Activated gamma-delta T cell treated with Interleukin-2 at 50 U/mL for 16 hours (primary cell): ENCODE results near the gene GTSF1L.
"Not testable (repeated sequence)": the region's sequence is repeated elsewhere in the genome, so short reads cannot be mapped to it uniquely, and the experiment has no call there.

Source experiments
- DNase-seq: peaks from one replicate; pipeline ENCODE4 v3.0.0-alpha.2; 2020

The GTSF1L gene

GRCh38 chr20:43726811-43727338 is at the start of gene GTSF1L:
TSS of gene GTSF1L (minus strand) at chr20:43727002. CDS start at chr20:43726694, 308 bp downstream.
- no peak for DNase-seq

- DNase-seq = no peak
Measured at GRCh38 chr20:43774754-43775153, 48.0 kb upstream of the GTSF1L start.

DNA sequence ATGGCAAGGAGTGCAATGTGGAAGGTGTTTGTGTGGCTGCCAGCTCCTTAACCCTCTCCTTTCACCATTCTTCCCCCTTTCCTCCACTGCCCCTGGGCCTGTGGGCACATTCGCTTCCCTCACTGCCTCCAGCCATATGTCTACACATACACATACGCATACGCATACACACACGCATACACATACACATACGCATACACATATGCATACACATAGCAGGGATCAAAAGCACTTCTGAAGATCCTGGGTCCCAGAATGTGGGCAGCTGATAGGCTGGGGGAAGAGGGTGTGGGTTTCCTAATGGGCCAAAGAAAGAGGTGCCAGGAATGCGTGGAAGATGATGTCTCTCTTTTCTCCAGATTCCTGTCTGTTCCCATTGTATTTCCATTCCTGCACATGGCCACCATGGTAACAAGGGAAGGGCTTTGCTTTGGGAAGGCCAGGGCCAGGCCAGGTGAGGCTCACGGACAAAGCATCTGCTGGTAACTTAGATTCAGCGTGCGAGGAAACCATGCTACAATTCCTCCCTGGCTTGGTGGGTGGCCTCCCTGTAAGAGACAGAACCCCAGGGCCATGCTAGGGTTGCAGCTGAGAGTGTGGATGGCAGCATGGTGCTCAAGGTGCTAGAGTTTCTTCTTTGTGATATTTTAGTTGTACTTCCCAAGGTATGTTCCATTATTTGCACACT is 44.8 kb upstream of the GTSF1L start:
- DNase-seq = no peak

GRCh38 chr20:43770342-43770741 is 43.5 kb upstream of the GTSF1L start:
- DNase-seq = no peak

DNA sequence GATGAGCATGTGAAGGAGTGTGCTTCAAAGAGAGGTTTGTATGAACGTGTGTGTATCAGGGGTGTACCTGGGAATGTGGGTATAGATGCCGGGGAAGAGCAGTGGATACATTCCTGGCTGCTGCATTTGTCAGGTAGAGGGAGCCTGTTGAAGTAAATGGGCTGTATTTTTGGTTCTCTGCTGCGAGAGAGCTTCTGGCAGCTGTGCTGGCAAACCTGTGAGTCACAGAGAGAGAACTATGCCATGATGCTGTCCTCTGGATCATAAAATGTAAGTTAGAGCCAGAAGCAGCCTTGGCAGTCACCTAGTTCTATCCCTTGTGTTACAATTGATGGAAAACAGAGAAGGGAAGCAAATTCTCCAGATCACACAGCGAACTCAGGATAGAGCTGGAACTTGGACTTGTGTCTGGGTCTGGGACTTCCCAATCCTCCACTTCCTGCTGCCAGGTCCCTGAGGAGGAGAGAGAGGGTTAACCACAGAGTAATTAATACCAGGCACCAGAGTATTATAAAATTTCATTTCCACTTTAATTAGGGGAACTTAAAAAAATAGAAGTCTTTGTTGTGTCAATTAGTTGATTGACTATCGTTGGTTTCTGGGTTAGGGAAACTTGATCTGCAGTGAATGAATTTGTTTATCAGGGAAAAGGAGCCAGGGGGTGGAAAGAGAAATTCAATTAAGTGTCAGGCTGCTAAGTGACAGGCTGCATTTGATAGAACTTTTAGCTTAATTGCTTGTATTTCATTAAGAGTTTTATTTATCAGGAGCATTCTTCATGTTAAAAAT is 41.1 kb upstream of the GTSF1L start:
- DNase-seq = no peak

- DNase-seq = no peak
Measured at GRCh38 chr20:43766917-43767316, 40.1 kb upstream of the GTSF1L start.

DNA sequence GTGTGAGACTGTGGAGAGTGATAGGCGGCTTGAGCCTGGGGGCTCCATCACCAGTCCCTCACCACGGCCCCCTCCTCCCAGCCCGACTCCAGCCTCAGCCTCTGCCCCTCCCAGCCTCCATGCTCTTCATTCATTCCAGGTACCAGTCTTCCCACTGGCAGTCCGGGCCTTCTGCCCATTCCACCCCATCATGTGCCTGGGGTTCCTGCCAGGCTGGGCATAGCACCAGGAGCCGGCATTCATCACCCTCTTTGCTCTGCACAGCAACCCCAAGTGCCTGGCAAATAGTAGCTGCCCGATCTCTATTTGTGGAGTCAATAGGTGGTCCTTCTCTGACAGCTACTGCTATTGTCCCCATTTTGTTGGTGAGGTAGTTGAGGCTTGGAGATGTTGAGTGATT is 39.6 kb upstream of the GTSF1L start:
- no peak for DNase-seq

DNA sequence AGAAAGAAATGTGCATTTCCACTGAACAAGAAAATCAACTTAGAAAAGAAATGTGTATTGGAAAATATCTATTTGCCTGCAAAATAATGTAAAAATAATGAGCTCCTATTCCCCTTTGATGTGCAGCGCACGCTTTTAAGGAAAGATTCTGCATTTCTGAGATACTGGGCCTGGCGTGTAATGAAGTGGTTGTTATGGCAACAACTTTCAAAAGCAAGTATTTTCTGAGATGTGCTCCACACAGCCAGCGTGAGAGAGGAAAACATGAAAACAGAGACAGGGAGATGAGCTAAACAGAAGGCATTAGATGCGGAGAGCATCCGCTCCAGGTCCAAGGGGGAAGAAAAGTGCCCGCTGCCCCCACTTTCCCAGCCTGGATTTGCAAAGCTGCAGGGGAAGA is 39.1 kb upstream of the GTSF1L start:
- no peak for DNase-seq

- no peak for DNase-seq
Measured at GRCh38 chr20:43762911-43763310, 36.1 kb upstream of the GTSF1L start.

DNA sequence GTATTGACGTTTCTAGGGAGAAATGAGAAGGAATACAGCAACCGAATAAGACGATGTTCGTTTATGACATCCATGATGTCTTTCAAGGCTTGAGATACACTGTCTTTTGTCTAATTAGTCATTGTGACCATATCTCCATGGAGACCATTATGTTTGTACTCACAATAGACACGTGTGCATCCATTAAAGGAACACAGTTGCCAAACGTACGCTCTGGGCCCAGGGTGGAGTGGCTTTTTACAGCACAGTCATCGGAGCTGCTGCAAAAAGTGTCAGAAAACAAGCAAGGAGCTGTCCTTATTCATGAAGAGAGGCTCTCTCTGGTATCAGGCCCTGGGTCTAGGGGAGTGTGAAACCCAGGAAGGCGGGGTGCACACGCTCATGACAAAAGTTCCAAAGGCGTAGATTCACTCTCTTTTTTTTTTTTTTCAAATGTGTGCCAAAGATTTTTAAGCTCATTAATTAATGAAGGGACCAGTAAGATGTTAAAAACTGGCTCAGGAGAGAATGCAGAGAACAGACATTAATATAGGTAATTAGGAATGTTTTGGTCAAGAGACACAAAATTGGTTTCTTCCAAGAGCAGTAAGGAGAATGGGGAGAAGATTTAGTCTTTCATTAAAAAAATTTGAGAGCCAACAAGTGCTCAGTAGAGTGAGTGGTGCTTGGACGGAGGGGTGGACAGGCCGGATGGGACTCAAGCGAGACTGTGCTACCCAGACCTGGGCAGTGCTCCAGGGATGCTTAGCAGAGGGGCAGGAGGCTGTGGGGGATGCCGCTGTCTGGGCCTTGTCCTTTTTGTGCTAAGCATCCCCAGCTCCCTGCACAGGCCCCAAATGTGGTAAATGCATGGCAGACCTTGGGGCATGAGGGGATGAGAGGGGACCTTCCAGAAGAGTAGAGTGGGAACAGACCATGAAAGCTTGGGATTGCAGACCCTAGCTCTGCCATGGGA is 34.9 kb upstream of the GTSF1L start:
- DNase-seq = no peak

- not testable (repeated sequence) for DNase-seq
Measured at GRCh38 chr20:43757888-43758287, 31.1 kb upstream of the GTSF1L start.

GRCh38 chr20:43755851-43756250 is 29.0 kb upstream of the GTSF1L start:
- DNase-seq = no peak

DNA sequence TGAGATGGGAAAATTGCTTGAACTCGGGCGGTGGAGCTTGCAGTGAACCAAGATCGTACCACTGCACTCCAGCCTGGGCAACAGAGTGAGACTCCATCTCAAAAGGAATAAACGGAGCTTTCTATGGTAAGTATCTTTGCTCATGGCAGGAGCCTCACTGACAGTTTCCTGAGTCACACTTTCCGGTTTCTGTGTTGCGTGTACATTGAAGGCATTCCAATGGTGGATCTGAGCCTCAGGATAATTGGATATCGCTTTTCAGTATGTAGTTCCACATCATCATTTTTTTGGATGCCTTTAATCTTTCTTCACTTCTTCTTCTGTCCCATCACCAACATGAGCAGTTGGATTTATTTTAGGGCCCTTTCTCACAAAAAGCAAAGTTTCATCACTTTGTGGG is 28.6 kb upstream of the GTSF1L start:
- DNase-seq = no peak

- no peak for DNase-seq
Measured at GRCh38 chr20:43752561-43753301, 25.9 kb upstream of the GTSF1L start.

DNA sequence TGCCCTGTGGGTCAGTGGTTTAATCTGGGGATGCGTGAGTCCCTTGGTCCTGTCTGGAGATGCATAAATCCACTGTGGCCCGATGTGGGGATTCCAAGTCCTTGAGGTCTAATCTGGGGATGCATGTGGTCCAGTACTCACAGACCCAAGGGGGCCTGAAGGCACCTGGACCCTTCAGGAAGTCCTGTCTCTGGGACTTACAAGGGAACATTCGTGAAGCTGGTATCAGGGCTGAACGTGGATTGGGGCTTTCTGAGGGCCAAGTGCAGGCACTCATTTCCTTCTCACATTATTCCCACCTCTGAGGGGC is 25.2 kb upstream of the GTSF1L start:
- DNase-seq = no peak

- no peak for DNase-seq
Measured at GRCh38 chr20:43751167-43752050, 24.6 kb upstream of the GTSF1L start.

DNA sequence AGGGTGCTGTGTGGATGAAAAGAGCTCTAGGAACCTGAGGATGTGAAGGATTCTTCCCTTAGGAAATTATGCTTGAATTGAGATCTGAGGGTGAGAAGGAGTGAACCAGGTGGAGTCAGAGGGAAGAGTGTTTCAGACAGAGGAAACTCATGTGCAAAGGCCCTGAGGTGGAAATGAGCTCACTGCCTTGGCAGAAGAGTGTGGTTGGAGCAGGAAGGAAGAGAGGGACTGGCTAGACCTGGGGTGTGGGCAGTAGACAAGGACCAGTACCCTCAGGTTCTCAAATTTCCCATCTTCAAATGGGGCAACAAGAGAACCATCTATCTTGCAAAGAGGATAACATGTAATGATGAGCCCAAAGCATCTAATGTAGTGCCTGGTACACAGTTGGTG is 24.0 kb upstream of the GTSF1L start:
- no peak for DNase-seq

DNA sequence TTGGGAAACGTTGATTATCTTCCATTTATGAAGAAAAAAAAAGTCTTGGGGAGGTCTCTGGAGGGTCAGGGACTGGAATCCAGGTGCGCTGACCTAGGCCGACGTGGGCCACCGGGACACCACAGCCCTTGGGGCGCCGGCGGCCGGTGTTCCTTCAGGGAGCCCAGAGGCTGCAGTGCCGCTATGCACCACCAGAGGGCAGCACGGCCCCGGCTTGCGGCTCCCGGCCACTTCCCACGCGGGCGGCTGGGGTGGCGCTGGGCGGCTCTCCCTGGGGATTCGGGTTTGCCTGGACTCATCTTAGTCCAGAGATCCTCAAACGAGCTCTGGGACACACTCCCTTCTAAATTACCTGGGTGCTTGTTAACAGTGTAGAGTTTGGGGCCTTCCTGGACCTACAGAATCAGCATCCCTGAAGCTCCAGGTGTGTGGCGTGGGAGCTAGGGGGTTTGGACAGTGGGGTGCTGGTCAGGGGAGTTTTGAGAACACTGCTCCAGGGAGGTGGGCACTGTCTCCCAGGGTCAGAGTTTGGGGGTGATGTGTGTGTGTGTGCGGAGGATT is 23.0 kb upstream of the GTSF1L start:
- peak; percentile 80 for DNase-seq

- DNase-seq = no peak
Measured at GRCh38 chr20:43748274-43748673, 21.5 kb upstream of the GTSF1L start.

- no peak for DNase-seq
Measured at GRCh38 chr20:43746344-43747137, 19.7 kb upstream of the GTSF1L start.
